Natural killer cell (primary cell): Measurements from ENCODE around the gene MICU2. TPM values are rescaled to one million over a fixed set of nuclear protein-coding genes. Genes with fewer than 3 reads are reported as not detected.
"Not testable (repeated sequence)": the region's sequence is repeated elsewhere in the genome, so short reads cannot be mapped to it uniquely, and the experiment has no call there.

ENCODE experiments used
- ATAC-seq, 3 donors: fragments of 150-1000 bp in 2 of 3; fragments of 200-7000 bp in 1 of 3; cut with Tn5 transposase; 1 replicate in 1 of 3; 2 replicates in 2 of 3; pipeline ENCODE4 v1.10.0; 2021; ENCODE audit warnings: mild to moderate bottlenecking in 2 of 3, moderate library complexity in 2 of 3
- DNase-seq, 2 donors: peaks; one replicate each; pipeline versions ENCODE4 v3.0.0 to v3.0.0-alpha.2; 2013 to 2021; ENCODE audit warnings: mixed read lengths in 1 of 2
- H3K27ac ChIP-seq: one replicate; pipeline ENCODE4 v1.5.1; 2013; ENCODE audit warnings: mild to moderate bottlenecking, low read length
- H3K27me3 ChIP-seq: one replicate; pipeline ENCODE4 v1.6.1; 2013; ENCODE audit warnings: low read length; ENCODE audit not compliant: control insufficient read depth, insufficient read depth
- H3K36me3 ChIP-seq: one replicate; pipeline ENCODE4 v1.6.1; 2013; ENCODE audit warnings: low read length; ENCODE audit not compliant: control insufficient read depth, insufficient read depth
- H3K4me1 ChIP-seq: one replicate; pipeline ENCODE4 v1.6.1; 2013; ENCODE audit warnings: low read length; ENCODE audit not compliant: control insufficient read depth, insufficient read depth
- H3K4me3 ChIP-seq: one replicate; pipeline ENCODE4 v1.5.1; 2013; ENCODE audit warnings: low read length
- H3K9me3 ChIP-seq: one replicate; pipeline ENCODE4 v1.6.1; 2013; ENCODE audit warnings: low read length; ENCODE audit not compliant: control insufficient read depth, insufficient read depth
- H3K27ac Mint-ChIP-seq, 2 donors: one replicate each; pipeline ENCODE4 v1.8.0; 2022; ENCODE audit warnings: mild to moderate bottlenecking in 2 of 2, mixed read lengths in 2 of 2, moderate library complexity in 1 of 2
- H3K27me3 Mint-ChIP-seq, 2 donors: one replicate each; pipeline ENCODE4 v1.8.0; 2022; ENCODE audit warnings: low read depth in 2 of 2, mixed read lengths in 2 of 2
- H3K36me3 Mint-ChIP-seq: one replicate; pipeline ENCODE4 v1.8.0; 2022; ENCODE audit warnings: mixed read lengths
- H3K4me1 Mint-ChIP-seq, 2 donors: one replicate each; pipeline ENCODE4 v1.8.0; 2022; ENCODE audit warnings: mixed read lengths in 2 of 2
- H3K4me3 Mint-ChIP-seq: one replicate; pipeline ENCODE4 v1.8.0; 2022; ENCODE audit warnings: mild to moderate bottlenecking, moderate library complexity, mixed read lengths
- H3K9me3 Mint-ChIP-seq, 2 donors: one replicate each; pipeline ENCODE4 v1.8.0; 2022; ENCODE audit warnings: mixed read lengths in 2 of 2
- CTCF ChIP-seq: fragments of 200-600 bp; IDR thresholded peaks from one replicate; pipeline ENCODE4 v1.8.0; 2022; ENCODE audit warnings: antibody characterized with exemption
- WGBS: methylation state at CpG from one replicate; pipeline ENCODE4 v1.1.7; 2013; ENCODE audit warnings: missing lambda C conversion rate; ENCODE audit not compliant: insufficient coverage; 5-methylcytosine and 5-hydroxymethylcytosine counted together
- intact Hi-C: fragments of 100-400 bp; cut with micrococcal nuclease; formaldehyde crosslinking; loops from one replicate; pipeline ENCODE4 v1.14.2; 2022
- total RNA-seq, 4 donors: library from RNA; stranded (reverse); fragments of 120-200 nt in 1 of 4; gene quantifications; one replicate each; pipeline versions ENCODE4 v1.2.3 to v1.2.4, GENCODE V29; 2013 to 2022

Gene MICU2
- total RNA-seq, 3 donors from 2014 or later (not counting 1 experiment from before 2014, with no cell fraction given) = 40.2 to 47.1 (median 41.4) TPM

- intact Hi-C loops = no loop called here
- DNase-seq (no peak), ATAC-seq (no peak)
- H3K27me3 Mint-ChIP-seq = peaks cover 8 to 12% of the 10 kb centered on the region in 2 donors
- H3K36me3 Mint-ChIP-seq = peaks cover 5% of the 10 kb centered on the region
- Histone ChIP-seq H3K27ac (no peak overlapping the region), H3K4me3 (no peak overlapping the region), H3K9me3 (no peaks in the 10 kb centered on the region), H3K36me3 (peaks cover 3% of the 10 kb centered on the region), H3K27me3 (peaks cover 5% of the 10 kb centered on the region), H3K4me1 (peaks cover 15% of the 10 kb centered on the region)
- no peak overlapping the region for H3K4me3 Mint-ChIP-seq
- 92% methylated on average over 1 of the region's 2 CpGs for WGBS
- peaks cover 21 to 23% of the 10 kb centered on the region in 2 donors for H3K4me1 Mint-ChIP-seq
- peak overlapping the region in 1 of 2 donors; percentile 91 for H3K27ac Mint-ChIP-seq
- TF ChIP-seq CTCF = no peak
- H3K9me3 Mint-ChIP-seq = no peaks in the 10 kb centered on the region
These were observed 2.3 kb upstream of the MICU2 start for GRCh38 chr13:21606251-21606650.

- H3K27ac Mint-ChIP-seq = peak overlapping the region; percentile 63 to 77
- H3K27me3 Mint-ChIP-seq = no peaks in the 10 kb centered on the region
- H3K9me3 Mint-ChIP-seq = no peaks in the 10 kb centered on the region
- no peaks in the 10 kb centered on the region for H3K9me3 ChIP-seq
- H3K27ac ChIP-seq = no peak overlapping the region
- H3K36me3 ChIP-seq = peaks cover 6% of the 10 kb centered on the region
- TF ChIP-seq CTCF = no peak
- H3K27me3 ChIP-seq = no peaks in the 10 kb centered on the region
- peaks cover 7% of the 10 kb centered on the region for H3K36me3 Mint-ChIP-seq
- ATAC-seq (no peak), DNase-seq (no peak)
- H3K4me1 Mint-ChIP-seq = peaks cover 68 to 70% of the 10 kb centered on the region in 2 donors
- intact Hi-C loops = no loop called here
- no peak overlapping the region for H3K4me3 ChIP-seq
- peaks cover 5% of the 10 kb centered on the region for H3K4me1 ChIP-seq
- no peak overlapping the region for H3K4me3 Mint-ChIP-seq
These were observed 7.2 kb downstream of the MICU2 start for GRCh38 chr13:21596722-21597121.

- TF ChIP-seq CTCF = no peak
- intact Hi-C loops = no loop called here
- no peak overlapping the region for H3K27ac ChIP-seq
- DNase-seq = no peak
- Mint-ChIP-seq H3K27ac (peak overlapping the region; percentile 63 to 77), H3K9me3 (no peaks in the 10 kb centered on the region), H3K27me3 (no peaks in the 10 kb centered on the region), H3K4me3 (no peak overlapping the region), H3K4me1 (peaks cover 72 to 75% of the 10 kb centered on the region in 2 donors), H3K36me3 (no peaks in the 10 kb centered on the region)
- H3K4me1 ChIP-seq = peaks cover 5% of the 10 kb centered on the region
- H3K9me3 ChIP-seq = no peaks in the 10 kb centered on the region
- no peaks in the 10 kb centered on the region for H3K36me3 ChIP-seq
- no peak overlapping the region for H3K4me3 ChIP-seq
- ATAC-seq = peak in 2 of 3 donors; percentile 32 to 39
- no peaks in the 10 kb centered on the region for H3K27me3 ChIP-seq
These were observed 8.5 kb downstream of the MICU2 start for GRCh38 chr13:21595546-21595822.

- intact Hi-C loops = no loop called here
- H3K27me3 ChIP-seq = no peaks in the 10 kb centered on the region
- Mint-ChIP-seq H3K4me3 (no peak overlapping the region), H3K27me3 (no peaks in the 10 kb centered on the region), H3K9me3 (no peaks in the 10 kb centered on the region), H3K36me3 (no peaks in the 10 kb centered on the region), H3K27ac (peak overlapping the region in 1 of 2 donors; percentile 63), H3K4me1 (peaks cover 68 to 73% of the 10 kb centered on the region in 2 donors)
- peaks cover 5% of the 10 kb centered on the region for H3K4me1 ChIP-seq
- 91% methylated on average over 1 of the region's 3 CpGs for WGBS
- no peak overlapping the region for H3K4me3 ChIP-seq
- H3K27ac ChIP-seq = no peak overlapping the region
- no peaks in the 10 kb centered on the region for H3K36me3 ChIP-seq
- H3K9me3 ChIP-seq = no peaks in the 10 kb centered on the region
- ATAC-seq (peak in 1 of 3 donors; percentile 21), DNase-seq (no peak)
- no peak for TF ChIP-seq CTCF
These were observed 9.0 kb downstream of the MICU2 start for GRCh38 chr13:21594715-21595545.

GRCh38 chr13:21590665-21591456 is 13.1 kb downstream of the MICU2 start:
- H3K9me3 ChIP-seq, ATAC-seq, DNase-seq, H3K4me1 ChIP-seq, H3K27me3 Mint-ChIP-seq, H3K27ac ChIP-seq, H3K9me3 Mint-ChIP-seq, intact Hi-C loops, H3K4me3 Mint-ChIP-seq, H3K36me3 ChIP-seq, H3K36me3 Mint-ChIP-seq, H3K27me3 ChIP-seq, H3K4me3 ChIP-seq: not testable (repeated sequence)
- WGBS = 94% methylated on average over 10 of the region's 11 CpGs
- peaks cover 79 to 80% of the 10 kb centered on the region in 2 donors for H3K4me1 Mint-ChIP-seq
- H3K27ac Mint-ChIP-seq = peak overlapping the region in 1 of 2 donors; percentile 4
